Hepatocyte (in vitro differentiated cells): Measurements from ENCODE around the gene ERBB2.

Experiments
- CTCF ChIP-seq: fragments of 200-600 bp; sonication (generic); IDR thresholded peaks from 2 replicates; pipeline ENCODE4 v1.5.1; 2016; ENCODE audit warnings: antibody characterized with exemption, mild to moderate bottlenecking; ENCODE audit not compliant: poor library complexity
- EZH2 ChIP-seq: fragments of 200-600 bp; sonication (generic); IDR thresholded peaks from 2 replicates; pipeline ENCODE4 v1.6.1; 2016; ENCODE audit warnings: antibody characterized with exemption, mild to moderate bottlenecking, borderline replicate concordance

DNA sequence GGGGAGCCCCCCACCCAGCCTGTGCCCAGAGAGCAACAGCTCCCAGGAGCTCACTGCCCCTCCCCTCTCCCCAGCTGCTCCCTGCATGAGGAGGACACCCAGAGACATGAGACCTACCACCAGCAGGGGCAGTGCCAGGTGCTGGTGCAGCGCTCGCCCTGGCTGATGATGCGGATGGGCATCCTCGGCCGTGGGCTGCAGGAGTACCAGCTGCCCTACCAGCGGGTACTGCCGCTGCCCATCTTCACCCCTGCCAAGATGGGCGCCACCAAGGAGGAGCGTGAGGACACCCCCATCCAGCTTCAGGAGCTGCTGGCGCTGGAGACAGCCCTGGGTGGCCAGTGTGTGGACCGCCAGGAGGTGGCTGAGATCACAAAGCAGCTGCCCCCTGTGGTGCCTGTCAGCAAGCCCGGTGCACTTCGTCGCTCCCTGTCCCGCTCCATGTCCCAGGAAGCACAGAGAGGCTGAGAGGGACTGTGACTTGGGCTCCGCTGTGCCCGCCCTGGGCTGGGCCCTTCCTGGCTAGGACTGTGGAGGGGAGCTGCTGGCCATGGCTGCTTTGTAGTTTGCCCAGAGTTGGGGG is 34.1 kb upstream of the ERBB2 start:
- TF ChIP-seq CTCF (peak; percentile 4), EZH2 (no peak)
